Body of pancreas (tissue), 4 donors: ENCODE measurements around the gene GUF1.

Source experiments
- POLR2A ChIP-seq, 3 donors: fragments of 450-650 bp; IDR thresholded peaks; one replicate each; pipeline ENCODE4 v1.6.1; 2016; ENCODE audit warnings: antibody characterized with exemption in 3 of 3, mild to moderate bottlenecking in 2 of 3
- TF ChIP-seq, protein P1 (sequence below), 7 experiments: fragments of 450-650 bp in 4 of 7; fragments of 200-600 bp in 3 of 7; sonication (generic) in 3 of 7; IDR thresholded peaks; one replicate each; pipeline ENCODE4 v1.5.1; 2016 to 2019; ENCODE audit warnings: antibody characterized with exemption in 7 of 7

DNA sequence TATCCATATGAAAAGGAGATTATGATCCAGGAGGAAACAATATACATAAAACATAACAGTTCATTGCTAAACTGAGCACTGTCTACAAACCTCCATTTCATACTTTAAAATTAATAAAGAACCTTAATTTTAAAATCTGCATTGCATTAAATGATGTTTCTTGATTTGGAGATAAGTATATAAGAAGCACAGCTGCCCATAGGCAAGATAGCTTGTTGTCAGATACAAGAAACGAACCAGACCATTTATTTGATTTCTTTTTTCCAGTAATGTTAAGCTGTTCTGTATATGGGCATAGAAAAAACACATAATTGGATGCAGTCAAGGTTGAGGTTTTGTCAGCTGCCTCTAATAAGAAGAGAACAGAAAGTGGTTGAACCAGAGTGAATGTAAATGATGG is 6.4 kb downstream of the GUF1 start:
- TF ChIP-seq, protein P1, sequence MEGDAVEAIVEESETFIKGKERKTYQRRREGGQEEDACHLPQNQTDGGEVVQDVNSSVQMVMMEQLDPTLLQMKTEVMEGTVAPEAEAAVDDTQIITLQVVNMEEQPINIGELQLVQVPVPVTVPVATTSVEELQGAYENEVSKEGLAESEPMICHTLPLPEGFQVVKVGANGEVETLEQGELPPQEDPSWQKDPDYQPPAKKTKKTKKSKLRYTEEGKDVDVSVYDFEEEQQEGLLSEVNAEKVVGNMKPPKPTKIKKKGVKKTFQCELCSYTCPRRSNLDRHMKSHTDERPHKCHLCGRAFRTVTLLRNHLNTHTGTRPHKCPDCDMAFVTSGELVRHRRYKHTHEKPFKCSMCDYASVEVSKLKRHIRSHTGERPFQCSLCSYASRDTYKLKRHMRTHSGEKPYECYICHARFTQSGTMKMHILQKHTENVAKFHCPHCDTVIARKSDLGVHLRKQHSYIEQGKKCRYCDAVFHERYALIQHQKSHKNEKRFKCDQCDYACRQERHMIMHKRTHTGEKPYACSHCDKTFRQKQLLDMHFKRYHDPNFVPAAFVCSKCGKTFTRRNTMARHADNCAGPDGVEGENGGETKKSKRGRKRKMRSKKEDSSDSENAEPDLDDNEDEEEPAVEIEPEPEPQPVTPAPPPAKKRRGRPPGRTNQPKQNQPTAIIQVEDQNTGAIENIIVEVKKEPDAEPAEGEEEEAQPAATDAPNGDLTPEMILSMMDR (IDR thresholded peaks at IDR 0.05): no peak
- TF ChIP-seq POLR2A (IDR thresholded peaks at IDR 0.05): no peak
